HTERT RPE-1 (cell line): Measurements from ENCODE around the gene TMEM44.
"Not testable (repeated sequence)": the region's sequence is repeated elsewhere in the genome, so short reads cannot be mapped to it uniquely, and the experiment has no call there.

Experiments used
- in situ Hi-C: fragments of 300-500 bp; cut with MboI; formaldehyde crosslinking; loops from 4 replicates; pipeline ENCODE4 v1.14.3; 2020; ENCODE audit warnings: low sequenced_read_pairs

Gene TMEM44

DNA sequence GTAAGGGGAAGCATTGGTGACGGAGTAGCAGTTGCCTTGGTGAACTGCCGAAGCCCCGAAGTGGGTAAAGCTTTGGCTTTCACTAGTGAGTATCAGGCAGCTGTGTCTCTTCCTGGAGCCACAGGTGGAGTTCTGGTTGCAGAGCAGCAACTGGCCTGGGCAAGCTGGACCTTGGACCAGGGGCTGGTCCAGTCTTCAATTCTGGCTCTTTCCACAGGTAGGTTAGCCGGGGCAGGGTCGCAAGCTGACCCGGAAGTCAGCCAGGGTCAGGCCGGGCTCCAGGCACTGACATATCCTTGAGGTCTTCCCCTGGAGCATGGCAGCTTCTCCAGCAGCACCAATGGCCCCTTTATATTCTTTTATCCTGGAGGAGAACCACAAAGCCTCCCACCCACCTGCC is 73.2 kb downstream of the TMEM44 start:
- in situ Hi-C loops: no loop called here

DNA sequence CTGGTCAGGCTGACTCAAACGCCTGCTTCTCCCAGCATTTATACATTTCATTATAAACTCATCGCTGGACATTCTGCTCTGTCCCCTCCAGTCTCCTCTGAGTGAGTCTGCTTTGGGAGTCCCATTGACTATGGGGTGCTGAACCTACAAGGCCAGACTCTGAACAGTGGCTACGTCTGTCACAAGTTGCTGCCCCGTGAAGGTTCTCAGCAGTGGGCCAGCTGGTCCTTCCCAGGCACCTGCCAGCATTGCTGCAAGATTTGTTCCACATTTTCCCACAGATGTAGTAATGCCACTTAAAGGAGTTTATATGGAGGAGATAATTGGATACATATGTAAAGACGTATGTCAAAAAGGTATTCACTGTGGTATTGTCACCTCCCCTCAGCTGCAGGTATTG is 73.7 kb downstream of the TMEM44 start:
- in situ Hi-C loops: no loop called here

DNA sequence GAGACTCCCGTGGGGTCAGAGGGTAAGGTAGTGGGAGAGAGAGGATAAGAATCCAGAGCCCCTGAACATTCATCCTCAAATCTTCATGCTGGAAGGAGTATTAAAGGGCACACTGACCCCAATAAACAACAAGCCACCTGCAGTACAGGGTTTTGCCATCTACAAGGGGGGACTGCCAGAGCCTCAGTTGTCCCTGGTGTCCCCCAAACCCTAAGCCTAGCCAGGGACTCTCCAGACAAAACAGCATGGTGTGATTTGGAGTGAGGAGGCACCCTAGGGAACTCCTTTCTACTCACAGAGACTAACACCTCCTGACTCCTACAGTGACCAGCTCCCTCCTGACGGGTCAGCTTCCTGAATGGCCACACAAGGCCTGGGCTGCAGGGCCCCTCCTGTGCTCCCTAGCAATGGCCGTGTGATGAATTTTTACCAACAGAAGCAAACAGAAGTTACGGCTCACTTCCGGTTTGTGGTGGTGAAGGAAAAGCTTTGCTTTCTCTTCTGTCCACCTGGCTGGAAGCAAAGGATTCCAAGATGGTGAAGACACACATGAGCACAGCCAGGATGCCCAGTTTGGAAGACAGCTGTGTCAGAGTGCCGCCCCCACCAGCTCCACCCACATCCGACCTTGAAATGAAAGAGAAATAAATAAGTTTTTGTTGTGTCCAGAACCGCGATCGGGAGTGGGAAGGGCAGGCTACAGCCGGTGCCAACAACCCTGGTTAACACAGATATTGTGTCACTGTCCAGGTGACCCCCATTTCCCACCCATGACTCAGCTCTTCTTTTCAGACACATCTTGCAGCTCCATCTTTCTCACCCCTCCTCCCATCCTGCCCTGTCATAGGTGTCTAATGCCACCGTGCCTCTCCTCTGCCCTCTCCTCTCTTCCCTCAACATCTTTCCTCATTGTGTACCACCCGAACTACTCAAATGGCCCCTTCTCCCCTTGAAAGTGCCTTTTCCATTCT is 76.8 kb downstream of the TMEM44 start:
- in situ Hi-C loops: no loop called here

DNA sequence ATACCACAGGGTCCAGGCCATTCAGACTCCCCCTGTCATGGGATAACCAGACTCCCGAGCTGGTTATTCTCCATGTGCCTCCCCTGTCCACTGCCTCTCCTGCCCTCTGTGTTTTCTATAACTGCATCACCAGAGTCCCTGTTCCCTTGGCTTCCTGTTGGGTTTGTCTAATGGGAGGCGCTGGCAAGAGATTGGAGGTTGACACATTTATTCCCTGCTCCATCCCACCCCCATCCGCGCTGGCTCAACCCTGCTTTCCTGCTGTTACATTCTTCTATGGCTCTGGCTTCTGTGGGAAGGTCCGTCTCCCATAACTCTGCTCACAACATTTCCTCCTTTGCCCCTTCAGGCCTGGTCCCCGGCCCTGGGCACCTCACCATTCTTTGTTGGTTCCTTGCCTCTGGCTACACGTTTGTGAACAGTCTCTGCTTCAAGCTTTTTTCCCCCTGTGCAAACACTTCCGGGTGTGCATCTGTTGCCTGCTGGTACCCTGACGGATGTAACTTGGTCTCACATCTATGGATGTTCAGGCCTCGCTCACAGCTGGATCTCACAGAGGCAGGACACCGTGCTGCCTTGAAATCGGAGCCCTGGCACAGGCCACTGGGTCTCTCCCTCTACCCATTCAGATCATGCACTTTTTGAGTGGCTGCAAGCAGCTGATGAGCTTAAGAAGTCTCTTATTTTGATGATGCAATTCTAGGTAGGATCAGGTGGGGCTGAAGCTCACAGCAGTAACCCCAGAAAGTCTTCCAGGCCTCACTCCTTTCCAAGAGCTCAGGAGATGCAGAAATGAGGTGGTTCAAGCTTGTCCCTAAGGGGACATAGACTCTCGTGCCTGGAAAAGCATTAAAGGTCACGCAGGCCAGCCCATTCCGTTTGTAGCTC is 77.8 kb downstream of the TMEM44 start:
- in situ Hi-C loops: no loop called here

DNA sequence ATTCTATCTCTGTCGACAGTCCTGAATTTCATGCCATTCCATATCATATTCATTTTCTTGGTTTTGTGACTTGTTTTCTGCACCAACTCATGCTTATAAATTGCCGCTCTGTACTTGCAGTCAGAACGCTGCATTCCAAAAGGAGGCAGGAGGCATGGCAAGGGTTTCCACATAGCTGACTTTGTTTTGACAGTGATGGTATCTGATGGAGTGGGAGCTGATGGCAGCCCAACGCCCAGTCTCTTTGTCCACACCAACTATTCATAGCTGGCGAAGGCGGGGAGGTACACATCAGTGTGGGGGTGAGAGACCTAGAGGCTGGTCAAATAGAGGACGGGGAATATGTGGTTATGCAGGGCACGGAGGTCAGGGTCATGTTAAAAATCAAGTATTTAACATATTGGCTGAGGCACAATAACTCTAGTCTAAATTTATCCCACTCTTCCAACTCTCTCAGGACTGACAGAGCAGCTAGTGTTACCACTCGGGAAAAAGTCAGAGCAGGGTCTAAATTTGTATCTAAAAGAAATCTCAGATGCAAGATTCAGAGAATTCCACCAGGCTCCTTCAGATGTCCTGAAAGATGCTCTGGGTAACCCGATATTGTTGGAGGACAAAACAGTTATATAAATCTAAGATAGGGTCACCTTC is 78.6 kb downstream of the TMEM44 start:
- in situ Hi-C loops: no loop called here

DNA sequence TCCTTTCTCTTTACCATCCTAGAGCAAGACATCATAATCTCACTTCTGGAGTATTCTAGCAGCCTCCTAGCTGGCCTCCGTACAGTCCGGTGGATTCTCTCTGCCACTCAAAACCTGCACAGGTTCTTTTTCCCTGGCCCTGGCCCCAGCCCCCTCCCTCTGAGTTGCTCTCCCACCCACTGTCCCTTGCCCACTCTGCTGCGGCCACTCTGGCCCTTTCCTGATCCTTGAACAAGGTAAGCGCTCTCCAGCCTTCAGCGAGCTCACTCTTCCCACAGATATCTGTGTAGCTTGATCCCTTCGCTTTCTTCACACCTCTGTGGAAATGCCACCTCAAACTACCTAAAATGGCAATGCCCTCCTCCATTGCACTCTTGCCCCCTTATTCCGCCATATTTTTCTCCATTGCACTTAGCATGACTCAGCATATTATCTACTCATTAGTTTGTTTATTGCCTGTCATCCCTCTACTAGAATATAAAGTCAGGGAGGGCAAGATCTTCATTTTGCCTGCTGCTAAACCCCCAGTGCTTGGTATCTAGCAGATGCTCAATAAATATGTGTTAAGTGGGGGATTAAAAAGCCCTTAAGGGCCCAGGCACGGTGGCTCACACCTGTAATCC is 80.8 kb downstream of the TMEM44 start:
- in situ Hi-C loops: no loop called here

DNA sequence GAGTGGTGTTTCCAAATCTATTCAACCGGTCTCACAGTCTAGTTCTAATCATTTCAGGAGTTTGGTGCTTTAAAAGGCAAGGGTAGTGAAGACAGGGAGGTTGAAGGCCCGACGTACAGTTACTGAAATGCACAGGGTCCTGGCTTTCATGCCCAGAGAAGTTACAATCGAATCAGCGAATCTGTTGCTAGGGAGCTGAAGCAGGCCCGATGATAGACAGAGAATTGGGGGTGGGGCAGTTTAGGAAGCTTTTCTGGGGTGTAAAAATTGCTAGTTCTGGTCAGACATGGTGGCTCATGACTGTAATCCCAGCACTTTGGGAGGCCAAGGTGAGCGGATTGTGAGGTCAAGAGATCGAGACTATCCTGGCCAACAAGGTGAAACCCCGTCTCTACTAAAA is 83.4 kb downstream of the TMEM44 start:
- in situ Hi-C loops: no loop called here

DNA sequence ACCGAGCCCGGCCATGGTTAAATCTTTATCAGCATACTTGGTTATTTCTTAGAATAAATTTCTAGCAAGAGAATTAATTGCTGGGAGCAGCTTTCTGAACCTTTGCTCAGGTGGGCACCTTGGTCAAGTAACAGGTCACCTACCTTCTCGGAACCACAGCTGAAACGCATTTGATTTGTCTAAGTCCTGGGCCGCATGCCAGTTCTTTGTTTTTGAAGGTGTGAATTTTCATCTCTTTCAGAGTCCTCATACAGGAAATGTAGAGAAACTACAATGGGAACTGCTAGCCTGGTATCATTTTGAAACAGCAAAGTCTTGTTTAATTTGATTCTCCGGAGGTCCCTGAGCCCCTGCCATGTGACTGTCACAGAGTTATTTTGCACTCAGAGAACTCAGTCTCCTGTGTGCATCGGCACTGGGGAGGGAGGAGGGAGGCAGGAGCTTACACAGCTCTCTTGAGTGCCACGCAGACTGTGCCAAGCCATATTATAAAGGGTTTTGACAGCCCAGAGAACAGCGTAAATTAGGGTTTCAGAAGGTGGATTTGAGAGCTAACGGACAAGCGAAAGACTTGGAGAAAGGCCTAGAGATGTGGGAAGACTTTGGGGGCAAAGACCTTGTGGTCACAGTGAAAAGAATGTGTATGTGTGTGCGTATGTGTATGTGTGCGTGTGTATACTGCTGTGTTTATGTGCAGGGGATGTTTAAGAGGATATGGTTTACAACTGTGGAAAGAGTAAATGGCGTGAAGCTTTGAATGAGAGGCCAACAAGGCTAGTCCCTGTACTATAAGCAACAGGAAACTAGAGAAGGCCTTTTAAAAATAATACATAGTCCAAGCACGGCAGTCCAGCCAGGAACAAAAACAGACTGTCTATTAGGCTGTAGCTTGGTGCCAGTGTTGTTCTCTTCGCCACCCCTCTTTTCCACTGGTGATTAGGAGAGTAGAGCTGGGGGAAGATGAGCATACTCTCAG is 84.6 kb downstream of the TMEM44 start:
- in situ Hi-C loops: no loop called here

DNA sequence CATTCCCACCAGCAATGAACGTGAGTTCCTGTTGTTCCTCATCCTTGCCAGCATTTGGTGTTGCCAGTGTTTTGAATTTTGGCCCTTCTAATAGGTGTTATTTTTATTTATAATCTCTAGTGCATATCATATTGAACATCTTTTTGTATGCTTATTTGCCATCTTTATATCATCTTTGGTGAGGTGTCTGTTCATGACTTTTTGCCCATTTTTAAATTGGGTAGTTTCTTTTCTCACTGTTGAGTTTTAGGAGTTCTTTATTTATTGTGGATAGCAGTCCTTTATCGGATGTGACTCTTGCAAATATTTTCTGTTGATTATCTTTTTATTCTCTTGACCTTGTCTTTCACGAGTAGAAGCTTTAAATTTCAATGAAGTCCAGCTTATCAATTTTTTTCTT is 86.2 kb downstream of the TMEM44 start:
- in situ Hi-C loops: no loop called here

DNA sequence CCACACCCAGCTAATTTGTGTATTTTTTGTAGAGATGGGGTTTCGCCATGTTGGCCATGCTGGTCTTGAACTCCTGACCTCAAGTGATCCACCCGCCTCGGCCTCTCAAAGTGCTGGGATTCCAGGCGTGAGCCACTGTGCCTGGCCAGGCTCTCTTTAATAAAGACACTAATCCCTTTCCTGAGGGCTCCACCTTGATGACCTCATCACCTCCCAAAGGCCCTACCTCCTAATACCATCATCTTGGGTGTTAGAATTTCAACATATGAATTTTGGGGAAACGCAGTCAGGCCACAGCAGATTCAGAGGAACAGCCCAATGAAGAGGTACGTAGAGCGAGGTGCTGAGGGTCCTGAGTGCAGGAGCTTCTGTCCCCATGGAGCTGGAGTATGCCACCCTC is 87.7 kb downstream of the TMEM44 start:
- in situ Hi-C loops: not testable (repeated sequence)

DNA sequence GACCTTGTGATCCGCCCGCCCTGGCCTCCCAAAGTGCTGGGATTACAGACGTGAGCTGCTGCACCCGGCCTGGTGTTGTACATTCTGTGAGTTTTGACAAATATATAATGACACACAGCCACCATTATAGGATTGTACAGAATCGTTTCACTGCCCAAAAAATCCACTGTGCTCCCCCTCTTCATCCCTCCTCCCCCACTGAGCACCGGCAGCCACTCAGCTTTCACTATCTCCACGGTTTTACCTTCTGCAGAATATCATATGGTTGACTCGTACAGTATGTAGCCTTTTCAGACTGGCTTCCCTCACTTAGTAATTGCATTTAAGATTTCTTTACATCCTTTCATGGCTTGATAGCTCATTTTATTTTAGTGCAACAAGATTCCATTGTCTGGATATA is 89.7 kb downstream of the TMEM44 start:
- in situ Hi-C loops: no loop called here

DNA sequence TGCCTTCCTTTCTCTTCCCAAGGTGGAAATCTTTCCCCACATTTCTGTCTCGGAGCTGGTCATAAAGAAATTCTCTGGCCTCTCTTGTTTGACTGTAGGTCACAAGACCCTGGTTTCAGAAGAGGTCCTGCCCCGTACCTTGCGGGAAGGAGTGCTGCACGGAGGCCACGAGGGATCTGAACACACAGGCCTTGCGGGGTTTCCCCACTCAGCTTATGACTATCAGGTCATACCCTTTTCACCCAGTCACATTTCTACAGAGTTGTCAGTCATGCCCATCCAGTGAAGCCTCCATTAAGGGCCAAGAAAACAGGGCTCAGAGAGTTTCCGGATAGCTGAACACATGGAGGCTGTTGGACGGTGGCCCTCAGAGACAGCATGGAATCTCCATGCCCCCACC is 91.7 kb downstream of the TMEM44 start:
- in situ Hi-C loops: no loop called here

DNA sequence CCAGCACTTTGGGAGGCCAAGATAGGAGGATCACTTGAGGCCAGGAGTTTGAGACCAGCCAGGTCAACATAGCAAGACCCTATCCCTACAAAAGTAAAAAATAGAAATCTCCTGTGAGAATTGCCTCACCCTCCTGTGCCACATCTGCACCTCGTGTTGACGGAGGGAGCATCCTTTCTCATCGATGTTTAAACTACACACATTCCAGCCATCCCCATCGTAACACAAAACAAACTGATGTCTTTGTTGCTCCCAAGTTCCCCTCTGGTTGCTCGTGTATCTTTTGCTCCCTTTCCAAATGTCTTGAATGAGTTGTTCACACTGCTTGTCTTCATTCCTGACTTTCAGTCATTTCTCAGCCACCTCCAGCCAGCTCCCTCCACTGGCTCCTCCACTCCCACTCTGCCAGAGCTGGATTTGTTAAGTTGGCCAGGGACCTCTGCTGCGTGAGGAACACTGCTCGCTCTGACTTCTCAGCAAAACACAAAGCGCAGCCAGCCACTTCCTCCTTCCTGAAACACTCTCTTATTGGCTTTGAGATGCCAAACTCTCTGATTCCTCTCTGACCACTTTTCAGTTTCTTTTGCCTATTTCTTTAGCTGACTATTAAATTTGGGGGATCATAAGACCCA is 92.8 kb downstream of the TMEM44 start:
- in situ Hi-C loops: no loop called here

DNA sequence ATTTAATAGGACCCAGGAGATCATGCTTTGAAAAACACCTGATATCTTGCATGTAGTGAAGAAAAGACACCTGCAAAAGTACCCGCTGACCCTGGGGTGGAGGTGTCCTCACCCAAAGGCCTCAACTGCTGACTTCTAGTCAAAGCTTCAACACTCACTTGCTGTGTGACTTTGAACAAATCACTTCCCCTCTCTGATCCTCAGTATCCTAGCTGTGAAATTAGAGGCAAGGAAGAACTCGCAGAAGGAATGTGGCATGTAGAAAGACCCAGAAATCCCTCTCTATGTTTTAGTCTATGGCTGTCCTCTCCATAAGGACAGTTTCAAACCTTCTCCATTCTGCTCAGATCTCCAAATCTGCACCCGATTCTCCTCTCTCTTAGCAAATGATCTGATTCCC is 93.7 kb downstream of the TMEM44 start:
- in situ Hi-C loops: no loop called here

DNA sequence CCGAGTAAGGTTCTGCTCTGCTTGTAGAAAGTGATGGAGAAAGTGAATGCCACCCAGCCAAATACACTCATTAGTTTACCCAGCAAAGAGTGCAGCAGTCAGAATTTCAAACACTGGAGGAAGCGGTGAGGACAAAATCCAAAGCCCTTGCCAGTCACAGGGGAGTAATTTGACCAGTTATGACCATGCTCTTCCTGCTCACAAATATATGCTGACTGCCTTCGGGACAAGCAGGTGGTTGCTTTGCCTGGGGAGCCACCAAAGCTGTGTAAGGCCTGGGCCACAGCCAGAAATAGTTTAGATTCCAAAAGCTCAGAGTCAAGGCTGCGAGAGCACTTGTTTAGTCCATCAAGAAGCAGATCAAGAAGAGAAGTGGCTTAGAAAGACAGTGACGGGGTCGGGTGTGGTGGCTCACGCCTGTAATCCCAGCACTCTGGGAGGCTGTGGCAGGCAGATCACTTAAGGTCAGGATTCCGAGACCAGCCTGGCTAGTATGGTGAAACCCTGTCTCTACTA is 95.4 kb downstream of the TMEM44 start:
- in situ Hi-C loops: no loop called here
